Measurements from ENCODE around the gene EPHX1.
"Not testable (repeated sequence)": the region's sequence is repeated elsewhere in the genome, so short reads cannot be mapped to it uniquely, and the experiment has no call there.

The EPHX1 gene

GRCh38 chr1:225881081-225881958 is 71.4 kb downstream of the EPHX1 start:
- DNase-seq (ENCODE audit: low spot score): no peak

GRCh38 chr1:225881959-225882693 is 72.2 kb downstream of the EPHX1 start, which contains the start of gene TMEM63A:
TMEM63A (minus strand) TSS chr1:225882380; CDS start chr1:225877580, 4,800 bp downstream.
- peak; percentile 20 for DNase-seq (ENCODE audit: low spot score)

- DNase-seq (ENCODE audit: low spot score): no peak
Observed at GRCh38 chr1:225882694-225883615, 73.0 kb downstream of the EPHX1 start.

- DNase-seq (ENCODE audit: low spot score): no peak
Observed at GRCh38 chr1:225883616-225884265, 73.8 kb downstream of the EPHX1 start.

GRCh38 chr1:225885336-225885735 is 75.4 kb downstream of the EPHX1 start:
- no peak for DNase-seq (ENCODE audit: low spot score)

- no peak for DNase-seq (ENCODE audit: low spot score)
Observed at GRCh38 chr1:225886159-225887029, 76.5 kb downstream of the EPHX1 start.

- no peak for DNase-seq (ENCODE audit: low spot score)
Observed at GRCh38 chr1:225887030-225887314, 77.0 kb downstream of the EPHX1 start.

GRCh38 chr1:225887554-225888288 is 77.8 kb downstream of the EPHX1 start:
- DNase-seq (ENCODE audit: low spot score): not testable (repeated sequence)

- no peak for DNase-seq (ENCODE audit: low spot score)
Observed at GRCh38 chr1:225888289-225888897, 78.5 kb downstream of the EPHX1 start.

GRCh38 chr1:225888898-225889601 is 79.1 kb downstream of the EPHX1 start, which contains the start of gene LEFTY1:
LEFTY1 (minus strand) TSS chr1:225889146; CDS start chr1:225889066, 80 bp downstream.
- DNase-seq (ENCODE audit: low spot score): no peak

GRCh38 chr1:225889743-225890142 is 79.8 kb downstream of the EPHX1 start:
- DNase-seq (ENCODE audit: low spot score): no peak

GRCh38 chr1:225890346-225891228 is 80.7 kb downstream of the EPHX1 start:
- no peak for DNase-seq (ENCODE audit: low spot score)

- no peak for DNase-seq (ENCODE audit: low spot score)
Observed at GRCh38 chr1:225891229-225891972, 81.5 kb downstream of the EPHX1 start.

GRCh38 chr1:225892307-225892706 is 82.4 kb downstream of the EPHX1 start:
- no peak for DNase-seq (ENCODE audit: low spot score)

All from SK-N-DZ (cell line).